ENCODE measurements around the gene SUPT5H. TPM values are rescaled to one million over a fixed set of nuclear protein-coding genes. Genes with fewer than 3 reads are reported as not detected.

SUPT5H gene
- total RNA-seq, 1 experiment from 2014 or later: 59.9 TPM

DNA sequence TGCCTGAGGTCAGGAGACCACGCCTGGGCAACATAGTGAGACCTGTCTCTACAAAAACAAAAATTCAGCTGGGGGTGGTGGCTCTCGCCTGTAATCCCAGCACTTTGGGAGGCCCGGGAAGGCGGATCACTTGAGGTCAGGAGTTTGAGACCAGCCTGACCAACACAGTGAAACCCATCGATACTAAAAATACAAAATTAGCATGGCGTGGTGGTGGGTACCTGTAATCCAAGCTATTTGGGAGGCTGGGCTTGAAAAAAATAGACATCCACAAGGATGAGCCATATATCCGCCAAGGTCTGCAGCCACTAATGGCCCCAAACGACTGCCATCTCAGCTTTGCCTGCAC, 12.7 kb upstream of the SUPT5H start:
- no peak for DNase-seq
- no peaks in the 10 kb centered on the region for H3K27me3 ChIP-seq (ENCODE audit: low read length)
- no peak for ATAC-seq
- no peak overlapping the region for H2AFZ ChIP-seq (ENCODE audit: low read length)
- CTCF ChIA-PET: no interaction called here
- H3F3A ChIP-seq (ENCODE audit: low read length, unreplicated experiment): peaks cover 27% of the 10 kb centered on the region
- BruUV-seq (replicated peaks): no TSS peak
- H3K9me3 ChIP-seq (ENCODE audit: low read length): no peaks in the 10 kb centered on the region
- peaks cover 32% of the 10 kb centered on the region for H3K4me1 ChIP-seq (ENCODE audit: insufficient read depth, low read length)
- H3K79me2 ChIP-seq (ENCODE audit: low read length): peaks cover 32% of the 10 kb centered on the region
- H3K4me3 ChIP-seq (ENCODE audit: low read length): no peak overlapping the region
- H3K36me3 ChIP-seq (ENCODE audit: low read depth, low read length): peaks cover 30% of the 10 kb centered on the region
- intact Hi-C loops (cut with micrococcal nuclease): no loop called here
- no peak overlapping the region for H3K4me2 ChIP-seq (ENCODE audit: low read length)
- H3K9ac ChIP-seq (ENCODE audit: low read length): no peak overlapping the region
- POLR2A ChIA-PET (ENCODE audit: unreplicated experiment): interaction anchor here (0.6 to 0.7 kb wide), 2 partner anchors 29 to 1820 kb away, joined by 4 to 8 read pairs; no protein-coding TSS in a partner anchor
- H4K20me1 ChIP-seq (ENCODE audit: low read length): peaks cover 21% of the 10 kb centered on the region
- peak overlapping the region; percentile 100 for H3K27ac ChIP-seq (ENCODE audit: low read length)
- H3K9me2 ChIP-seq (replicated peaks; ENCODE audit: low read length): no peaks in the 10 kb centered on the region
- TF ChIP-seq, protein P1, sequence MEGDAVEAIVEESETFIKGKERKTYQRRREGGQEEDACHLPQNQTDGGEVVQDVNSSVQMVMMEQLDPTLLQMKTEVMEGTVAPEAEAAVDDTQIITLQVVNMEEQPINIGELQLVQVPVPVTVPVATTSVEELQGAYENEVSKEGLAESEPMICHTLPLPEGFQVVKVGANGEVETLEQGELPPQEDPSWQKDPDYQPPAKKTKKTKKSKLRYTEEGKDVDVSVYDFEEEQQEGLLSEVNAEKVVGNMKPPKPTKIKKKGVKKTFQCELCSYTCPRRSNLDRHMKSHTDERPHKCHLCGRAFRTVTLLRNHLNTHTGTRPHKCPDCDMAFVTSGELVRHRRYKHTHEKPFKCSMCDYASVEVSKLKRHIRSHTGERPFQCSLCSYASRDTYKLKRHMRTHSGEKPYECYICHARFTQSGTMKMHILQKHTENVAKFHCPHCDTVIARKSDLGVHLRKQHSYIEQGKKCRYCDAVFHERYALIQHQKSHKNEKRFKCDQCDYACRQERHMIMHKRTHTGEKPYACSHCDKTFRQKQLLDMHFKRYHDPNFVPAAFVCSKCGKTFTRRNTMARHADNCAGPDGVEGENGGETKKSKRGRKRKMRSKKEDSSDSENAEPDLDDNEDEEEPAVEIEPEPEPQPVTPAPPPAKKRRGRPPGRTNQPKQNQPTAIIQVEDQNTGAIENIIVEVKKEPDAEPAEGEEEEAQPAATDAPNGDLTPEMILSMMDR (conservative IDR thresholded peaks at IDR 0.05; ENCODE audit: low read depth, low read length): no peak
- TF ChIP-seq EZH2phosphoT487 (IDR thresholded peaks at IDR 0.05; ENCODE audit: borderline replicate concordance, low read length): no peak
- no peak for TF ChIP-seq EZH2 (IDR thresholded peaks at IDR 0.05; ENCODE audit: low read length, unreplicated experiment)

DNA sequence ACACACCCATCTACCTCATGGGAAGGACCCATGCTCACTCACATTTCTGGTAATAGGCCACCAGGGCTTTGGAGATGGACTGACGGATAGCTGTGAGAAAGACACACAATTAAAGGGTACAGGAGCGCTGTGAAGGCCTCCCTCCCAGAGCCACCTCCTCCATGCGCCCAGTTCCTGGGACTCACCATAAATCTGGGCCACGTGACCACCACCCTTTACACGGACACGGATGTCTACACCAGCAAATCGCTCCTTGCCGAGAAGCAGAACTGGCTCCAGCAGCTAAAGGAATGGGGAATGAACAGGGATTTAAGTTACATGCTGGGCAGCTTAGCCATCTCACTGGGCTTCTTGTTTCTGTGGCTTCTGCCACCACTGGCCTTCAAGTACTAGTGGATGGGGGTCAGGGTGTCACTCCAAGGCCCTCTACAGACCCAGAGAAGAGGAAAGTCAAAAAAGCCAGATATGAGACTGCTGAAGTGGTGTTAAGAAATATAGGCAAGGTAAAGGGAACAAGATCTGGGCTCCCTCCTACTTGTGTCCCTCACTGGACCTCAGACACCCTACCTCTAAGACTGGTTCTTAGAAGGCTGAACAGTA, 11.8 kb upstream of the SUPT5H start:
- ChIA-PET CTCF (no interaction called here), POLR2A (ENCODE audit: unreplicated experiment) (no interaction called here)
- Histone ChIP-seq H3K27me3 (ENCODE audit: low read length) (no peaks in the 10 kb centered on the region), H3F3A (ENCODE audit: low read length, unreplicated experiment) (peaks cover 27% of the 10 kb centered on the region), H3K4me1 (ENCODE audit: insufficient read depth, low read length) (peaks cover 32% of the 10 kb centered on the region), H3K9me2 (replicated peaks; ENCODE audit: low read length) (no peaks in the 10 kb centered on the region), H3K27ac (ENCODE audit: low read length) (peak overlapping the region; percentile 100), H3K4me2 (ENCODE audit: low read length) (peak overlapping the region; percentile 87), H3K79me2 (ENCODE audit: low read length) (peaks cover 32% of the 10 kb centered on the region), H3K4me3 (ENCODE audit: low read length) (peak overlapping the region; percentile 95), H3K36me3 (ENCODE audit: low read depth, low read length) (peaks cover 30% of the 10 kb centered on the region), H2AFZ (ENCODE audit: low read length) (no peak overlapping the region), H4K20me1 (ENCODE audit: low read length) (peaks cover 21% of the 10 kb centered on the region), H3K9ac (ENCODE audit: low read length) (peak overlapping the region; percentile 100), H3K9me3 (ENCODE audit: low read length) (no peaks in the 10 kb centered on the region)
- no peak for ATAC-seq
- intact Hi-C loops (cut with micrococcal nuclease): no loop called here
- BruUV-seq (replicated peaks): no TSS peak
- DNase-seq: no peak
- TF ChIP-seq, protein P1 (conservative IDR thresholded peaks at IDR 0.05; ENCODE audit: low read depth, low read length): no peak
- TF ChIP-seq EZH2phosphoT487 (IDR thresholded peaks at IDR 0.05; ENCODE audit: borderline replicate concordance, low read length) (no peak), EZH2 (IDR thresholded peaks at IDR 0.05; ENCODE audit: low read length, unreplicated experiment) (no peak)
